NCI-H2081 (cell line): ENCODE data around the gene PARN.
"Not testable (repeated sequence)": the region's sequence is repeated elsewhere in the genome, so short reads cannot be mapped to it uniquely, and the experiment has no call there.

ENCODE experiments used
- DNase-seq, 2 experiments: peaks; one replicate each; lab custom pipeline; 2025; lab: John Stamatoyannopoulos, UW

The PARN gene, protein sequence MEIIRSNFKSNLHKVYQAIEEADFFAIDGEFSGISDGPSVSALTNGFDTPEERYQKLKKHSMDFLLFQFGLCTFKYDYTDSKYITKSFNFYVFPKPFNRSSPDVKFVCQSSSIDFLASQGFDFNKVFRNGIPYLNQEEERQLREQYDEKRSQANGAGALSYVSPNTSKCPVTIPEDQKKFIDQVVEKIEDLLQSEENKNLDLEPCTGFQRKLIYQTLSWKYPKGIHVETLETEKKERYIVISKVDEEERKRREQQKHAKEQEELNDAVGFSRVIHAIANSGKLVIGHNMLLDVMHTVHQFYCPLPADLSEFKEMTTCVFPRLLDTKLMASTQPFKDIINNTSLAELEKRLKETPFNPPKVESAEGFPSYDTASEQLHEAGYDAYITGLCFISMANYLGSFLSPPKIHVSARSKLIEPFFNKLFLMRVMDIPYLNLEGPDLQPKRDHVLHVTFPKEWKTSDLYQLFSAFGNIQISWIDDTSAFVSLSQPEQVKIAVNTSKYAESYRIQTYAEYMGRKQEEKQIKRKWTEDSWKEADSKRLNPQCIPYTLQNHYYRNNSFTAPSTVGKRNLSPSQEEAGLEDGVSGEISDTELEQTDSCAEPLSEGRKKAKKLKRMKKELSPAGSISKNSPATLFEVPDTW

DNA sequence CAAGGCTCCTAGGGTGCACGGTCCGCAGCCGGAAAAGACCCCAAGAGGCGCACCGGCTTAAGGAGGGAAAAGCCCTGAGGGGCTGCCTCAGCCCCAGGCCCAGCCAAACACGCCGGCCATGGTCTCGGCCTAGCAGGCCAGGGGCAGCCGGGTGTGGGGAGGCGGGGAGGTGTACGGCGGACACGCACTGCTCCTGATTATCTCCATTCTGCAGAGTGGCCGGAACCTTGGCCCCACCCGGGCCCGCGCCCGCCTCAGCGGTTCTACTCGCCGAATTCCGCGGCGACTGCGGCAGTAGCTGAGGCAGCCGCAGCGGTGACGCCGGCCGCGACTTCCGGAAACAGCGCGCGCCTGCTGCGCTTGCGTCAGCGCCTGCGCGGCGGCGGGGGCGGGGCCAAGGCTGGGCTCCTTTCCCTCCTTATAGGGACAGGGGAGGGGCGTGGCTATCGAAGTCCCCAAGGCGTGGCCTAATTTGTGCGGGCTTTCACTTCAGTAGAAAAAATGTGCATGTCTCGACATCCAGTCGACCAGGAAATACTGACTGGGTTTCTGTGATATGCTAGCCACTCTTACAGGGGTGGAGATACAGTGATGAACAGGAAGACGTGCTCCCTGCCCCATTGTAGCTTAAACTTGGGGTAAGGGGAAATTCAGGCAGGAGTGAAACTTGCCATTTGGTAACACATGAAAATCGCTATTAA lies at the start of gene PARN:
TSS of gene PARN (minus strand) at position 342 of the 701 bp plus-strand sequence. CDS start at position 207, 135 bp downstream.
- peak; percentile 93 to 96 for DNase-seq

DNA sequence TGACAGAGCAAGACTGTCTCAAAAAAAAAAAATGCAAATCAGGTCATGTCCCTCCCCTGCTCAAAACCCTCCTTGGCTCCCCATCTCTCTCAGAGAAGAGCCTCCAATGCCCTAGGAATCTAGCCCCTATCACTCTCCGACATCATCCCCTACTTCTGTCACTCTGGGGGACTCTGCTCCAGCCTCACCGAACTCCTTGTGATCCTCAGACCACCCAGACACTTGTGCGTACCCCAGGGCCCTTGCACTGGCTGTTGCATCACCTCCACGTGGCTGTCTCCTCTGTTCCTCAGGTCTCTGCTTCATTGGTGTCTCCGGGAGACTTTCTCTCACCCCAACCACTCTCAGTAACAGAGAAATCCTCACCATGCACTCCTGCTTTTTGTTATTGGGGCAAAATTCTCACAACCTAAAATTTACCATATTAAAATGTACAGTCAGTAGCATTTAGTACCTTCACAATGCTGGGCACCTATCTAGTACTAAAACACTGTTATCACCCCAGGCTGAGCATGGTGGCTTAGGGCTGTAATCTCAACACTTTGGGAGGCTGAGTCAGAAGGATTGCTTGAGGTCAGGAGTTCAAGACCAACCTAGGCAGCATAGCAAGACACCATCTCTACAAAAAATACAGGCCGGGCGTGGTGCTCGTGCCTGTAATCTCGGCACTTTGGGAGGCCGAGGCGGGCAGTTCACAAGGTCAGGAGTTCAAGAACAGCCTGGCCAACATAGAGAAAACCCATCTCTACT lies 48.9 kb upstream of the PARN start:
- DNase-seq: no peak

DNA sequence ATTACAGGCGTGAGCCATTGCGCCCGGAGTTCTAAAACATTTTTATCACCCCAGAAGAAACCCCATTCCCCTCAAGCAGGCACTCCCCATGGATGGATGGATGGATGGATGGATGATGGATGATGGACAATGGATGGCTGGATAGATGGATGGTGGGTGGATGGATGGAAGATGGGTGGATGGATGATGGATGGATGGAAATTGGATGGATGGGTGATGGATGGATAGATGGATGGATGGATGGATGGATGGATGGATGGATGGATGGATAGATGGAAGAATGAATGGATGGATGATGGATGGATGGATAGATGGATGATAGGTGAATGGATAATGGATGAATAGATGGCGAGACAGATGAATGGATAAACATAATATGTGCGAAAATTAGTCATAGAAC lies 47.6 kb upstream of the PARN start:
- no peak for DNase-seq

DNA sequence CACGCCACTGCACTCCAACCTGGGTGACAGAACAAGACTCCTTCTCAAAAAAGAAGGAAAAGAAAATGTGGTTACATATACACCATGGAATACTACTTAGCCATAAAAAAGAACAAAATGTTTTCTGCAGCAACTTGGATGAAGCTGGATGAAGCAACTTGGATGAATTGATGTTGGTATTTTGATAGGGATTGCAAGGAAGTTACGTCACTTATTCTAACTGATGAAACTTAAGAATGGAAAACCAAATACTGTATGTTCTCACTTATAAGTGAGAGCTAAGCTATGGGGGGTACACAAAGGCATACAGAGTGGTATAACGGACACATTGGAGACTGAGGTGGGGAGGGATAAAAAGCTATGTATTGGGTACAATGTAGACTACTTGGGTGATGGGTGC lies 46.6 kb upstream of the PARN start:
- no peak for DNase-seq

DNA sequence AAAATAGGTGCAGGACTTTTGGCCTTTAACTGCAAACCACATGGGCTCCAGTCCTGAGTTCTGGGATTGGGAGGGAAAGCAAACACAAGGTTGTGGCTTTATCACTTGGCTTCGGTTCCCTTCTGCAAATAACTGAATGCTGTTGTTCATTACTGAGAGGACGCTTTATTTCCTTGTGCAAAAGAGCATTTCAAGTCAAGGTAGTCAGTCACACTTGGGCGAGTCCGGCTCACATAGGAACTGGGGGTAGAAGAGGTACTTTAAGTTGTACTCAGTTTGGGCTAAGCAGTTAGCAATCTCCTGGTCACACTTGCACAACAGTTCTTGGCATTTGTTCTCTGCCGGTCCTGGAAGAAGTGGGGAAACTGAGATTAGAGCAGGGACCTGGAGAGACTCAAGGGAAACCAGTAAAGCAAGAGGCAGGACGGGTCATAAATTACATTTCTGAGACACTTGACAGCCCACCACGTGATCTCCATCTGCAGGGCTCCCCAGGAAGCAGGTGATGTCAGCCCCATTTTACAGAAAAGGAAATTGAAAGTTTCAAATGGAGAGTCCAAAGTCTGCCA lies 42.4 kb upstream of the PARN start:
- DNase-seq: no peak

DNA sequence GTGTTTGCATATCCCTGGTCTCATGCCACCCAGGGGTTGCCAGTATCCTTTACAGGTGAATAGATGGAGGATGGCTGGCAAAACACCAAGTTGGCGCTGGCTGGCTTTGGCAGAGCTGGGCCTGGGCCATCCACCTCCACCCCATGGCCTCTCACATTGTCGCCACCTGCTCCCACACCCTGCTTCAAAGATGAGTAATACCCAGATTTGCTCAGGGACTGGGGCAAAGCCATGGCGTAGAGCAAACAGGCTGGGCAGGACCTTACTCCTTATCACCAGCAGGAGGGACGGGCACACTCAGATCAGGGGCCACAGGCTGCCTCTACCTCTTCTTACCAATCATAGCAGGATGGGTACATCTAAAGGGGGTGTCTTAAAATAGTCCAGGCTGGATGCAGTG lies 39.7 kb upstream of the PARN start:
- peak; percentile 58 to 93 for DNase-seq

DNA sequence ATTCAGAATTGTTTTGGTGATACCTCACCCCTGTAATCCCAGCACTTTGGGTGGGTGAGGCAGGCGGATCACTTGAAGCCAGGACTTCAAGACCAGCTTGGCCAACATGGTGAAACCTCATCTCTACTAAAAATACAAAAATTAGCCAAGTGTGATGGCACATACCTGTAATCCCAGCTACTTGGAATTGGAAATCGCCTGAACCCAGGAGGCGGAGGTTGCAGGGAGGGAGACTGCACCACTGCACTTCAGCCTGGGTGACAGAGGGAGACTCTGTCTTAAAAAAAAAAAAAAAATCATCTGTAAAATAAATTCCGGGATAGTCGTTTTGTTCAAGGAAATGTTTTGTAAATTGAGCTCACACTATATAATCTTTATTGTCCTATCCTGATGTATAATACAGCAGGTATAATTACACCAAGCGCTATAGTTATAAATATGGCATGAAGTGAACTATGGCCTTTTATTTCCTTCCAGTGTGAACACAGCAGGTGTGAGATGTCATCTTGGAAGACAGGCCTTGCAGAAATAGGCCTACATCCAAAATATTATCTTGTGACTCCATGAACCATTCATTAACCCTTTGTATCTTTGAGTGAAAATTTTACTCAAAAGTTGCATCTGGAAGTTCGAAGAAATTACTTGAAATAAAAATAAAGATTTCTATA lies 38.6 kb upstream of the PARN start:
- no peak for DNase-seq

DNA sequence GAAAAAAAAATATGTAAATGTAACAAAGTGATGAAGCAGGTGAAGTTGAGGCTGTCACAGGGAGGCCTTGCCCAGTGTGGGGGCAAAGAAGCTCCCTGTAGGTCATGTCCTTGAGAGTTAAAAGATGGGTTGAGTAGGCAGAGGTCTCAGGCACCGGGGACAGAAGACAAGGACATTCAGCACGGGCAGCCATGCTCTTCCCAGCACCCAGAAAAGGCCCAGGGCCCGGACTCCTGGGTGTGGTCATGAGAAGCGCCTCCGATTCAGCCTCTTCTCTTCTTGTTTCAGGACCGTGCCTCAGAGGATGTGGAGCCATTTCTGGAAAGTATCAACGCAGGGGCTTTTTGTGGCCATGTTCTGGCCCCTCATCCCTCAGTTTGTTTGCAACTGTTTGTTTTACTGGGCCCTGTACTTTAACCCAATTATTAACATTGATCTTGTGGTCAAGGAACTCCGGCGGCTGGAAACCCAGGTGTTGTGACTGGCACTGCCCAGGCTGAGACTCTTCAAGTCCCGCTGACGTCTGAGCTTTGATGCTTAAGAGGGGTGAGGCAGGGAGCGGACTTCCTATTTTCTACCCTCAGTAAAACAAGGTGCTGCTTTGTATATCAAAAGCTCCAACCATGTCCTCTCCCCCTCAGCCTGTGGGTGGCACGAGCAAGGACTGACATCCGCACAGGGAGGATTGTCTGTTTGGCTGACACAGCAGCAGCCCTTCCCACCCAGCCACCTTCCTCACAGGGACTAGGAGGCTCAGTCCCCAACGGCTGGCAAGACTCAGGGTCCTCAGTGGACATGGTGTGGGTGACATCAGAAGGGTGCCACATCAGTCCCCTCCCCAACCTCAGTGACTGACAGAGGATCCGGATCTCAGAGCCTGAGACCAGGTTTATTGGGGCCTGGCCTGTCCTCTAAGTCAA lies 37.5 kb upstream of the PARN start:
- no peak for DNase-seq

DNA sequence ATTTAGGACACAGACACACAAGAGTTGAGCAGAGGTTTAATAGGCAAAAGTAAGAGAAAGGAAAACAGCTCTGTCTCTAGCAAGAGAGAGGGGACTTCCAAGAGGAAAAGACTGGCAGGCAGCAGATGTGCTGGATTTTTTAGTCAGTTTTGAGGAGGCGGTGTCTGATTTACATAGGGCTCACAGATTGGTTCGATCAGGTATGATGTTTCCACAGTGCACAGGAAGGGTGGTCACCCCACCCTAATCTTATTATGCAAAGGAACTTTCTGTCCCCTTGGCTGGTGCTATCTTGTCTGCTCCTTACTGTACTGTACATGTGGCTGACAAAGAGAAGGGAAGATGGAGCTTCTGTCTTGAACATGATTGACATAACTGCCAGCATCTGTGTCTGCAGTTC lies 28.0 kb upstream of the PARN start:
- no peak for DNase-seq

DNA sequence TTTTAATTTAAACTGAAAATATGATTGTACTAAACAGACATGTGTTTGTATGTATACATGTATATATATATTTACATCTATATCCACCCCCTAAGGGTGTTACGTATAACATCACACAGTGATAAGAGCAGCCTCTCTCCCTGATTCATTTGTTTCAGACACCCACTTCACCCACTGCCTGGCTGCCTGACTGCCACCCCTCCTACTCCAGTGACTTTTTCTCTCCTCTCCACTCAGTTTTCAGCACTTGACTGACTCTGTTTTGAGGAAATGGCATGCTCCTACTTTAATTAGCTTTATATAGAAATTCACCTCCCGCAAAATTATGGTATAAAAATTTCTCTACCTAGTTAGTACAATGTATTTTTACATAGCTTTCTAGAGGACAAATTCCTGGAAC lies 22.7 kb upstream of the PARN start:
- DNase-seq: no peak

DNA sequence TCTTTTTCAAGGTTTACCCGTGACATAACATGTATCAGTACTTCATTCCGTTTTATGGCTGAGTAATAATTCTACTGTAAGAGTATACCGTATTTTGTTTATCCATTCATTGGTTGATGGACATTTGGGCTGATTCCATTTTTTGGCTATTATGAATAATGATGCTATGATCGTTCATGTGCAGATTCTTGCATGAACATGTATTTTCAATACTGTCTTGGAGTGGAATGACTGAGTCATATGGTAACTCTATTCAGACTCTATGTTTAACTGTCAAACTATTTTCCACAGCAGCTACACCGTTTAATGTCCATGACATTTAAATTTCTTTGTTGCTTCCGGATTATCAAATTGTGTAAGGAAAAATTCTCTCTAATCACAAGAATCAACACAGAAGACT lies 20.6 kb upstream of the PARN start:
- DNase-seq: no peak

DNA sequence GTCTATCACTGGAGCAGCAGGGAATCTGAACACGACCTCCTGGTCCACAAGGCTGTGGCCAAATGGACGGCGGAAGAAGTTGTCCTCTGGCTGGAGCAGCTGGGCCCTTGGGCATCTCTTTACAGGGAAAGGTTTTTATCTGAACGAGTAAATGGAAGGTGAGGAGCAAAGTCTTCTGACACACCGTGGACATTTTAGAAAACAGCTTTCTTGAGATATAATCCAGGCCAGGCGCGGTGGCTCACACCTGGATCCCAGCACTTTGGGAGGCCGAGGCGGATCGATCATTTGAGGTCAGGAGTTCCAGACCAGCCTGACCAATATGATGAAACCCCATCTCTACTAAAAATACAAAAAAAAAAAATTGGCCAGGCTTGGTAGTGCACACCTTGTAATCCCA lies 19.8 kb upstream of the PARN start:
- DNase-seq: no peak

DNA sequence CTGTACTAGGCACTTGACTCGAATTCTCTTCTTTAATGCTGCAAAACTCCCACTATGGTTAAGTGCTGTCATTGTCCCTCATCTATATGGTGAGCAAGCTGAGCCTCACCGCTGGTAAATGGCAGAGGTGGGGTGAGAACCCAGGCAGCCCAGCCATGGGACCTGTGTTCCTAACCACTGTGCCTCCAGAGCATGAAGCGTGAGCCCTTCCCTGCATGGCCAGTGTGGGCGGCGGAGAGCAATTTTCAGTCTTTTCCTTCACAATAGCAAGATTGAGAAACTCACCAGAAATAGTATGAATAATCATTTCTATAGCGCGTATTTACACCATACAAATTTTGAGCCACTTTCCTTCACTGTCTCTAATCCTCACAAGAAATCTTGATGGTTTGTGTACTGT lies 11.9 kb upstream of the PARN start:
- no peak for DNase-seq

DNA sequence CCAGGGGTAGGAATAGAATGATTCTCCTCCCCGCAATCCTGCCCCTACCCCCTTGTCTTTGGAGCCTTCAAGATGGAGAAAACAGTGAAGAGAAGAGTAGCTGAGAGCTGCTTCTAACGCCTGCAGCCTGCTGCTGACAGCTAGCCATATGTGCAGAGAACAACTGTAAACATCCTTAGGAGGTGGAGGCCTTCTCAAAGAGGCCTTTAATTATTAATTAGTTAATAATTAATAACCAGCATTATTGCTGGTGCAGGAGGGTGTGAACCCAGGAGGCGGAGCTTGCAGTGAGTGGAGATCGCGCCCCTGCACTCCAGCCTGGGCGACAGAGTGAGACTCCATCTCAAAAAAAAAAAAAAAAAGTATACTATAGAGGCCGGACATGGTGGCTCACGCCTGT lies 11.1 kb upstream of the PARN start:
- DNase-seq: no peak

DNA sequence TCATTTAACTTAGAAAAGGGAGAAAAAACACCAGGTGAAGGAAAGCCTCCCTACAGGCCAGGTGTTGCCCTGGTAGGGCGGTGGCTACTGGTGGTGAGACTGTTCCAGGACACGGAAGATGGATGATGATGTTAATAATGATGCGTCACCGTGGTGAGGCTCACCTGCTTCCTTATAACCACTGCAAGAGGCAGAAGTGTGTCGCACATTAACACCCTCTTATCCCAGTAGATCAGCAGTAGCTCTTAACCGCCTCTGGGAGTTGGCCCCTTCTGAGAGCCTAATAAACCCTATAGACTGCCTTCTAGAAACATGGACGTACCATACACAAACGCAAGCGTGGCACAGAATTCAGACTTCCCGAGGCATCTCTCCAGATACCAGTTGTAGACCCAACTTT lies 10.5 kb upstream of the PARN start:
- DNase-seq: peak in 1 of 2 experiments; percentile 23

DNA sequence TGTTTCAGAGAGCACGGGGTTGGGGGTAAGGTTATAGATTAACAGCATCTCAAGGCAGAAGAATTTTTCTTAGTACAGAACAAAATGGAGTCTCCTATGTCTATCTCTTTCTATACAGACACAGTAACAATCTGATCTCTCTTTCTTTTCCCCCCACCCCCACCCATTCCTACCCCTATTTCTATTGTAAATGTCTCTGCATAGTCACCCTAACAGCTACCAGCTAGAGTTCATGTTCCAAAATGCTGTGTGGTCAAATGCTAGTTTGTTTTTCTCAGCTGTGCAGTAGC lies 6.8 kb upstream of the PARN start:
- DNase-seq: not testable (repeated sequence)

DNA sequence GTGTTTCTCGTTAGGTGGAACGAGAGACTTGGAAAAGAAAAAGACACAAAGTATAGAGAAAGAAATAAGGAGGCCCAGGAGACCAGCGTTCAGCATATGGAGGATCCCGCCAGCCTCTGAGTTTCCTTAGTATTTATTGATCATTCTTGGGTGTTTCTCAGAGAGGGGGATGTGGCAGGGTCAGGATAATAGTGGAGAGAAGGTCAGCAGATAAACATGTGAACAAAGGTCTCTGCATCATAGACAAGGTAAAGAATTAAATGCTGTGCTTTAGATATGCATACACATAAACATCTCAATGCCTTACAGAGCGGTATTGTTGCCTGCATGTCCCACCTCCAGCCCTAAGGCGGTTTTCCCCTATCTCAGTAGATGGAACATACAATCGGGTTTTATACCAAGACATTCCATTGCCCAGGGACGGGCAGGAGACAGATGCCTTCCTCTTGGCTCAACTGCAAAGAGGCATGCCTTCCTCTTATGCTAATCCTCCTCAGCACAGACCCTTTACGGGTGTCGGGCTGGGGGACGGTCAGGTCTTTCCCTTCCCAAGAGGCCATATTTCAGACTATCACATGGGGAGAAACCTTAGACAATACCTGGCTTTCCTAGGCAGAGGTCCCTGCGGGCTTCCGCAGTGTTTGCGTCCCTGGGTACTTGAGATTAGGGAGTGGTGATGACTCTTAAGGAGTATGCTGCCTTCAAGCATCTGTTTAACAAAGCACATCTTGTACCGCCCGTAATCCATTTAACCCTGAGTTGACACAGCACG lies 6.3 kb upstream of the PARN start:
- not testable (repeated sequence) for DNase-seq

DNA sequence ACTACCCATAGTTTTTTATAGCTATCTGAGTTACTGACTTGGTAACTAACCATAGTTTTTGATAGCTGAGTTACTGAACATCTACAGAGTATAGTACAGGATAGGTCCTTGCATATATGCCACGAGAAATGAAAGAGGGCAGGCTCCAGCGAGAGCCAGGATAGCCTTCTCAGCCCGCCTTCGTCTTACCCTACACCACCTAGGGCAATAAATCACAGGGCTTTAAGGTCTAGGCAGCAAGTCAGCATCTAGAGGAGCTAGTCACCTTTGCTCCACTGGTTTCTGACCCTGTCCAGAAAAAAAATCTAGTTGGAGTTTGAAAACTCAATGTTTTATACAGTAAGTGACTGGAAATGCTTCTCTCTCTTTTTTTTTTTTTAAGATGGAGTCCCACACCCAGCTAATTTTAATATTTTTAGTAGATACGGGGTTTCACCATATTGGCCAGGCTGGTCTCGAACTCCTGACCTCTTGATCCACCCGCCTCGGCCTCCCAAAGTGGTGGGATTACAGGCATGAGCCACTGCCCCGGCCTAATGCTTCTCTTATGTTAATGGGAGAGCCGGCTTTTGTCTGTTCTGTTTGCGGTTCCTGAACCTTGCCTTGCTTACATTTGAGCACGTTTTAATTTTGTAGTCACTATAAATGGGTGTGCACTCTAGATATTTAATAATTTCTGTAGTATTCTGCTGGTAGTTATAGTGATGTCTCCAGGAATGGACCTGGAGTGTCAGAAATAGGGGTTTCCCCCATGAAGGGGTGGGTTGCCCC lies 5.5 kb upstream of the PARN start:
- no peak for DNase-seq

DNA sequence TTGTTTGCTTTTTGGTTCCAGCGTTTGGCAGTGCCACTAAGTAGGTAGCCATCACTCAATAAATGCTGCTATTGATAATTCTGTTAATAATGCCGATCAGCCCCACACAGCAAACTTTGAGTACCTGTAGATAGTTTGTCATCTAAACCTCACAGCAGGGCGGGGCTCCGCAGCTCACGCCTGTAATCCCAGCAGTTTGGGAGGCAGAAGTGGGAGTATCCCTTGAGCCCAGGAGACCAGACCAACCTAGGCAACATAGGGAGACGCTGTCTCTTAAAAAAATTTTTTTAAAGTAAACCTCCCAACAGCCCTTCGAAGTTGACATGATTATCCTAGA lies 4.3 kb upstream of the PARN start:
- DNase-seq: no peak
